GM10248 (cell line): ENCODE measurements around the gene SYNE2.

Source experiments
- CTCF ChIA-PET: fragments of 300-600 bp; sonication (Branson Sonifier 250); formaldehyde crosslinking; extraction: SDS; loops from one replicate; lab custom pipeline; 2021; ENCODE audit warnings: antibody characterized with exemption; lab: Yijun Ruan, JAX
- POLR2A ChIA-PET: fragments of 350-650 bp; sonication (Branson Sonifier 250); formaldehyde crosslinking; extraction: SDS; loops from one replicate; lab custom pipeline; 2020; ENCODE audit warnings: antibody characterized with exemption; lab: Yijun Ruan, JAX
- DNase-seq: peaks from one replicate; pipeline ENCODE4 v3.0.0; 2012; ENCODE audit errors: extremely low spot score
- CTCF ChIP-seq: IDR thresholded peaks from 2 replicates; pipeline ENCODE4 v1.5.1; 2012; ENCODE audit warnings: mild to moderate bottlenecking, low read depth; ENCODE audit errors: extremely low read depth, missing control alignments, control extremely low read depth

The SYNE2 gene

GRCh38 chr14:64266239-64266638 lies 413.4 kb downstream of the SYNE2 start:
- DNase-seq = no peak
- no peak for TF ChIP-seq CTCF
- CTCF ChIA-PET = interaction anchor here (1.4 to 1.9 kb wide), 2 partner anchors 29 to 32 kb away, joined by 3 to 6 read pairs; no protein-coding TSS in a partner anchor
- POLR2A ChIA-PET = no interaction called here

GRCh38 chr14:64272019-64272418 lies 419.2 kb downstream of the SYNE2 start:
- TF ChIP-seq CTCF = no peak
- POLR2A ChIA-PET = no interaction called here
- CTCF ChIA-PET = interaction anchor here (1.0 to 2.2 kb wide), 5 partner anchors 12 to 44 kb away, joined by 3 to 7 read pairs (median 3); no protein-coding TSS in a partner anchor
- DNase-seq = no peak
